HG03442 (cell line): ENCODE results near the gene TBATA.
"Not testable (repeated sequence)": the region's sequence is repeated elsewhere in the genome, so short reads cannot be mapped to it uniquely, and the experiment has no call there.

Experiments used
- ATAC-seq: cut with Tn5 transposase; IDR thresholded peaks from one replicate; pipeline ENCODE4 v1.9.1; 2021; ENCODE audit warnings: mild to moderate bottlenecking, moderate library complexity; ENCODE audit not compliant: unreplicated experiment

Gene TBATA

DNA sequence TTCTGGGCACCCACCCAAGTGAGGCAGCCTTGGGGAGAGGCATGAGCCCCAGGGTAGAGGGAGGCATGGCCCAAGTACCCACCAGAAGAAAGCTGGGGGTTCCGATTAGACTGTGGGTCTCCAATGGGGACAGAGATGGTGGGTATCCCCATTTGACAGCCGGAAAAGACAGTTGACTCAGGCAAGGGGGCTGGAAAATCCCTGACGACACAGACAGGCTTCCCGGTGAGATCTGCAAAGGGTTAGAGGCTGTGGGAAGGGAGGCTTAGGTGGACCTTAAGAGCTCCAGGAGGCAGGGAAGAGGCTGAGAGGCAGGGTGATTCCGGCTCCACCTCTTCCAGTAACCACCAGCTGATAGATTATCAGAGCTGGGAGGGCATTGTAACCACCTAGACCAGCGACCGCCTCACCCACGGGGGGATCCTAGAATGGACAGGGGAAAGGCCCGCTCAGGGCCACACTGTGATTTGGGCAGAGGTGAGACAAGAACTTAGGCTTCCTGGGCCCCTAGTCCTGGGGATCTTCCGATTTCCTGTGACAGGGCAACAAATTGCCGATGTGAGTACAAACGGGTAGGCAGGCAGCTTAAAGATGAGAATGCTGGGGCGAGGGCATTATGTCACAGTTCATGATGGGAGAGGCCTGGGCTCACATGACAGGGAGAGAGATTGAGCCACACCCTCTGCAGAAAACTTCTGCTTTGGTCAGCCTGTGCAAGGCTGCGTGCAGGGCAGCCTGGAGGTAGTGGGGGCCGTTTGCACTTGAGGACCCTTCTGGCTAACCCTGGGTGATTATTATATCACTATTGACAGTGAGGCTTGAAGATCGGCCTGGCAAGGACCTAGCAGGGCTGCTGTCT is 5.4 kb downstream of the TBATA start:
- ATAC-seq = no peak

DNA sequence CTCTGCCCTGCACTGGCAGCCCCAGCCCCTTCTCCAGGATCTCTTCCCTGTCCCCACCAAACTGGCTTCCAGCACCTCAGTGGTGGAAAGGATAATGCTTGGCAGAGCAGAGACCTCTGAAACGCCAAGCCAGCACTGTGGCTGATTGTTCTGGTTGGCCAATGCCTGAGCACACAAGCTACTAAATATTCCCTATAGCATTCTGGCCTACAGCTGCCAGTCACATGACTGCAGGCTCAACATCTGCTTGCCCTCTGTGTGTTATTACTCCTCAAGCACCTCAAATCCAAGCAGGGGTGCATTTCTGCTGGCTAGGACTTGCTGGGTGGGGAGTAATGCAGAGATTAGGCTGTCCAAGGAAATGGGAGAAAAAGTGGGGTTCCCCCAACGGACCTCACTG is 6.1 kb downstream of the TBATA start:
- ATAC-seq = no peak

DNA sequence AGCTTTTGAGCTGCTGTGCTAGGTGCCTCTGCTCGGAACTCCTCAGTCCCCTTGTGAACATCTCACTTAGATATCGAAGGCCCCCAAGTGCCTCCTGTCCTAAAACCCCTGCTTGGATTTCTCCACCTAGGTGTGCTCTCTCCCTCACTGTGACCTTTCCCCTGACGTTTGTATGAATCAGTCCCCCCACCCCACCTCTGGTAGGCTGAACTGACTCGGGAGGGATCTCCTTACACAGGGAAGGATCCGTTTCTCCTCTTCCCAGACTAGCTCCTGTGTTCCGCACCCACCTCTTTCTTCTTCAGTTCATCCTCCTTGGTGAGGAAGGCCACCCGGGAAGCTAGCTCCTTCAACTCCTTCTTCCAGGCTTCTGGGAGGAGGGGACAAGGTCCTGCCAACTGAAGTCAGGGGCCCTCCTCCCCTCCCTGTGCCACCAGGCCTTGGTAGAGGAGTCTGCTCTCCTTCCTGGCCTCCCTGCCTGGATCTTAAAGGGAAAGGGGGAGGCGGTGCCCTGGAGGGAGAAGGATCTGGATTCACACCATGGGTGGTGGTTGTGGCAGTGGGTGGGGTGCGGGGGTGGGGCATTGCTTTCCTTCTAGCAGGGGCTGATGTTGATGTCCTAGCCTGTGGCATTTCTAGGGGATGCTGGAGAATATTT is 6.8 kb downstream of the TBATA start:
- no peak for ATAC-seq

DNA sequence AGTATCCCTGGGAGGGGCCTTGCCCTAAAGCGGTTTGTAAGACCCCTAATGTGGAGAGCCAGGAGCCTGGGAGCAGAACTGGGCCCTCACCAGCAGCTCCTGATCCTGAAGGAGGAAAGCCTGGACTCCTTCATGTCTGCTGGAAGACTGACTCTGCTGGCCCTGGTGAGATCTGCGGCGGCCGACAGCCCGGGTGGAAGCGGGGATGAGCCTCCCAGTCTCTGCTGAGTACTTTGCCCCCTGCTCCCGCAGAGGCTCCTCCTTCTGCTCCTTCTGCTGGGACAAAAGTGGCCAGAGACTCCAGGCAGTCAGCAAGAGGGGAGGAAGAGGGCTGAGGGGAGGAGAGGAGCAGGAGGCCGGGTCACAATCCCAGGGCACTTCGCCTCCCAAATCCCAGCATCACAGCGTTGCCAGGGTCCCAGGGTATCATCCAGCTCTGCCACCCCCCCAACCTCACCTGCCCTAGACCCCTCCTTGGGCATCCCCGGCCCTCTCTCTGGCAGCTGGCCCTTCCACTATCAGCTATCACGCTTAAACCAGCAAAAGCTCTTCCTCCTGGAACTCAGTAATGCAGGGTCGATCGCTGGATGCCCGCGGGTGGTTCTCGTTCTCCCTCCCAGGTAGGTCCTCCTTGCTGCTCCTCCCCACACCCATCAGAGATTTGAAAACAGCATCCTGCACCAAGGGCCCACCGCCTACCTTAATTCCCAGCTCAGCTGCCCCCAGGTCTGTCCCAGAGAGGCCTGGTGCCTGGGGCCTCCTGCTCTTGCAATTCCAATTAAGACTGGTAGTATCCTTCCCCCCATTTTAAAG is 7.9 kb downstream of the TBATA start:
- ATAC-seq = no peak

DNA sequence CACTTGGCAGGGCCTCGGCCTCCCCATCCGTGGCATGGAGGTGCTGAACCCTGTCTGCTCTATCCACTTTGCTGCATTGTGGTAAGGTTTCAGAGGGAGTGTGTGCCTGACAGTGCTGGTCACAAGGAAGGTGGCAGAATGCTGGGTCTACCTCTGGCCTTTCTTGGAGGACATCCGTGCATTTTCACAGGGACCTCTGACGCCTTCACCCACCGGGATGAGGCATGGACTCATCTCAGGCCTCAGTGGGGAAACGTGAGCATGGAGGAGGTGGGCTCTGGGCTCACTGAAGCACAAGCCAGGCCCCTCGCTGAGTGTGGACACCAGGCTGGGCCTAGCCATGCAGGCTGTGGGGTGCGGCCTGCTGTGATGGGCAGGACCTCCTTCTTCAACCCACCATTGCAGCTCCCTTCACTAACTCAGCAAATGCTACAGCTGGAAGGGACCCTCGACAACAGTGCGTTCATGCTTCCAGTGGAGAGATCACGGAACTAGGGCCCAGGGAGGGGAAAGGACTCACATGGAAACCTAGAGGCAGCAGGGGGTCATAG is 8.6 kb downstream of the TBATA start:
- no peak for ATAC-seq

DNA sequence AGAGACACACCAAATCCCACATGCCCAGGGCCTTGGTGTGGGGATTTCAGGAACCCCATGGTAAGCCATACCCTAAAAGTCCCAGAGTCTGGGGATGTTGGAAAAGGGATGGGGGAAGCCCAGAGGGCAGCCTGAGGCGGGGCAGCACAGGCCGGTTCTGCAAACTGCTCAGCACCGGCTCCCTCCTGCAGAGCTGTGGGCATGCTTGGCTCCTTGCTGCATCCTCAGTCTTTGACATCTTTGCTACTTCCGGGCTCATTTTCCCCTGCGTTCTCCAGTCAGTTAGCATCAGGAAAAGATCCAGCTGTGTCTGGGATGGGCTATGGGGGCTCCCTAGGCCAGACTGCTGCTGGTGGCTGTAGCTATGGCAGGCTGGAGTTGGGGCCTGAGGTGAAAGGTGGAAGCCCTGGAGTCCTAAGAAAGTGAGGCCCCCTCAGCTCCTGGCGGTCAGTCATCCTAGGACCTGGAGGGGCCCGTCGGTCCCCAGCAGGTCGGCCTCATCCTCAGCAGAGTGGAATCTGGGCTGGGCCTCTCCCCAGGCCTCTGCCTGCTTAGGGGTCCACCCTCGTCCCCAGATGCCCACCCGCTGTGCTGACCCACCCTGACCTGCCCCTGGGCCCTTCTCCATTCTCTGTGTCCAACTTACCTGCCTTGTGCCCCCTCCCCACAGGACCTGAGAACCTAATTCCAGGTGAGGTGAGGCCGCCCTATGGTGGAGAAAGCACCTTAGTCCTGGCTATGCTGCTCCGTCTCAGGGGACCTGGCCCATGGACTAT is 9.3 kb downstream of the TBATA start:
- ATAC-seq = no peak

DNA sequence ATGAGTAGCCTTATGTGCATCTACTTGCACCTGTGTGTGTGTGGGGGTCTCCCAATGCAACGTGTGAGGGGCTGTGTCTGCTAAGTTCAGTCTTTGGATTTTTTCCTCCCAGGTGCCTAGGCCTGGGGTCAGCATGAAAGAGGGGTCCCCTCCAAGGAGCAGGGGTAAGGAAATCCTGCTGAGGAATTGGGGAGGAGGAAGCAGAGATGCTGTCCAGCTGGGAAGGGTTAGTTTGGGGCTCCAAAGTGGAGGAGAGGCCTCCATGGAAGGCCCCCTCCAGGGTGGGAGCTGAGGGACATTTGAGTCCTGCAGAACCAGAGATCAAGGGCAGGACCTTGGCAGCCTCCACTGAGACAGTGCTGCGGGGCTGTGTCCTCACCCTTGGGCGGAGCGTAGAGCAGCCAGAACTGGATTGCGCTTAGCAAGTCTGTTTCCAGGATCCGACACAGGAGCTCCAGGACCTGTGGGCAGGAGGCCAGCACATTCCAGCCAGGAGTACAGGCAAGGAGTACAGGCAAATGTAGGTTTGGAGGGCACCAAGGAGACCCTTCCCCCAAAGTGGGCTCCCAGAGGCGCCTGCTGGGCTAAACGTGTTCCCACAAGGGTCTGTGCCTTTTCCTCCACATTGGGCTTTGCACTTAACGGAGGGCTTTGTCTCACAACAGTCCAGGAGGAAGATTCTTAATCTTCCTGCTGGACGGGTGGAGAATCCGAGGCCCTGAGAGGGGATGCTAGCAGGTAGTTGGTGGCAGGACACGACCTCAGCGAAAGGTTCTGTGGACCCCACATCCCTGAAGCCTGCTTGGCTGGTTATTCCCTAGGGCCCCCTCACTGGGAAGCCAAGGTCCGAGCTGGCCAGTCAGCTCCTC is 10.1 kb downstream of the TBATA start:
- no peak for ATAC-seq

DNA sequence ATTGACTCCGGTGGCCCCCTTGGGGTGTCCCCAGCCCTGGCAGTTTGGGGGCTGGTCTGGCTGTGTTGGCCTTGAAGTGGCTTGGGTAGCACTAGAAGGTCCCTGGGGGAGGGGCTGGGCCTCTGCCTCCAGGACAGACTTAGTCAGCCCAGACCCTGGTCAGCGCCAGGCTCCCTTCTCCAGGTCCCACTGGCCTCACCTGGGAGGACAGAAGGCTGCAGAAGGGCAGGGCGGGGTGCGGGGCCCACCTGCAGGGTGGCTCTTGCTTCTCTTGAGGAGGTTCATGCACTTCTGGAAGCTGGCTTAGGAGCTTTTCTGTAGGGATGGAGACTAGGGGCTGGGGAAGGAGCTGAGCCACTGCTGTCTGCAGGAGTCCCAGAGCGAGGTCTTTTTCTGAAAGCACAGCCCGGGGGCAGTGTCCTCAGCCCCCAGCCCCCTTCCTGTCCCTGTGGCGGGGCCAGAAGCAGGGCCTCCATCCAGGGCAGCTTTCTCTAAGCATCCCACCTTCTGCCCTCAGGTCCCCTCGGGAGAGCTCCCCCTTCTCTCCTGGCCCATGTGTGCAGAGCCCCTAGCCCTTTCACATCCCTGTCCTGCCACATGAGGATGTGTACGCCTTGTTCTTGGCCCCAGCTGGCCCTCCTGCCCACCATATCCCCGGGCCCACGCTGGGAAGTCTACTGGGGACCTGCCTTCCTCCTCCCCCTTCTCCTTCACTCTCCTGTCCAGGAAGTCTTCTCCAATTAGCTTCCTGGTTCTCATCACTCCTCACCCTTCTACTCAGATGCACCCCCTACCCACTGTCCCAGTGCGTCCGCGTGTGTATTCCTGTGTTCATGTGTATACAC is 11.0 kb downstream of the TBATA start:
- no peak for ATAC-seq

DNA sequence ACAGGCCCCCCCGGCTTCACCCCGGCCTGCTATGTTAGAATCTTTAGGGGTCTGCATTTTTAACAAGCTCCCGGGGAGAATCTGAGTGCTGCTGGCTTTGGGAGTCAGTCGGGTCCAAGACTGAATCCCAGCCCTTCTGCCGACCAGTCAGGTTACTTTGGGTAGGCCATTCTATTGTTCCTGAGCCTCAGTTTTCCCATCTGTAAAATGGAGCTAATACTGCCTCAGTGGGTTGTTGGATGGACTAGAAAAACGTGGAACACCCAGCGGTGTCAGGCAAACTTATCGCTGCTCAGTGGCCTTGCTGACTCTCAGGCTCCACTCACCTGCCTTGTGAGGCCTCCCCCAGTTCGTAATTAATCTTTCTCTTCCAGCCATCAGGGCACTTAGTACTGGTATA is 11.7 kb downstream of the TBATA start:
- no peak for ATAC-seq

DNA sequence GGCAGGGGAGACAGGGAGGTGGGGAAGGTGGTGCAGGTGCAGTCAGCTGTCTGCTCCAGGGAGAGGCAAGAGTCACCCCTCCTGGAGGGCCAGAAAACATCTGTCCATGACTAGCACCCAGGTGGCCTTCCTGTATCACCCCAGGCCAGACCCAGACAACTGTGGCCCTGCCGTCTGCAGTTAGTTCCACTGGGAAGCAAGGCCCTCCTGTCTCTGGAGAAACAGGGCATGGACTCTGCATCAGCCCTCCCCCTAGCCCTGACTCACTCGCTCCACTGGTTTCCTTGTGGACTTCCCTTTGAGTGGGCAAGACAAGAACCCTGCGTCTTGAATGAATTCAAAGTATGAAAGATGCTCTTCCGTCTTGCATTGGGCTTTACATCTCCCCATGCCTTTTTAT is 12.6 kb downstream of the TBATA start:
- no peak for ATAC-seq

DNA sequence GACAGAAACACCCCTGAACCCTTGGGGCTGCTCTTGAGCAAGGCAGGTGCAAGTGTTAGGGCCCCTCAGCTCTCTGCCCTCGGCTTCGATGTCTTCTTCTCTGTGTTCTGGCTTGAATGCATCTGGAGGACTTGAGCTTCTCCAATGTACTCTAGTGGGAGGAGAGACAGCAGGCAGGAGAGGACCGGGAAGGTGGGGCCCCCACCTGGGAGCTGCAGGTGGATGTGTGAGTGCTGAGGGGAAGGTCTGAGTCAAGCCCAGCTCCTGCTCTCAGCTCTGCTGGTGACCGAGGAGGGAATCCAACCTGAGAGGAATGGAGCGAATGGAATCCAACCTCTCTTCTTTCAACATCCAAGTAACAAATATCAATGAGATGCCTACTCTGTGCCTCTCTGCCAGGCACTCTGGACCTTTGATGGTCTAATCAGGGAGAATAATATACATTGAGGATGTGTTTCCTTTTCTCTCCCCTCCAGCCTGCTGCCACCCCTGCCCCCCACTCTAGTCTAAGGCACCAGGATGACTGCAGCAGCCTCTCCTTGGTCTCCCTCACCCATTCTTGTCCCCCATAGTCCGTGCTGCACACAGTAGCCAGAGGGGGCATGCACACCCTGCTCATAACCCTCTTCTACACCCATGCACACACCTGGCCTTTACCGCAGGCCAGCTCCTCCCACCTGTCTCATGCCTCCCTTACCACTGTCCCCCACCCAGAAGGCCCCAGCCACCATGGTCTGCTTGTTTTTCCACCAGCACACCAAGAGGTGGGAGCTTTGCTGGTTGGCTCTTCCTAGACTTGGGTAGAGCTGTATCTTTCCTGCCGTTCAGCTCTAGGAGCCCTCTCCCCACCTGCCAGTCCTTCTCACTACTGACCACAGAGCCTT is 13.6 kb downstream of the TBATA start:
- ATAC-seq = no peak

DNA sequence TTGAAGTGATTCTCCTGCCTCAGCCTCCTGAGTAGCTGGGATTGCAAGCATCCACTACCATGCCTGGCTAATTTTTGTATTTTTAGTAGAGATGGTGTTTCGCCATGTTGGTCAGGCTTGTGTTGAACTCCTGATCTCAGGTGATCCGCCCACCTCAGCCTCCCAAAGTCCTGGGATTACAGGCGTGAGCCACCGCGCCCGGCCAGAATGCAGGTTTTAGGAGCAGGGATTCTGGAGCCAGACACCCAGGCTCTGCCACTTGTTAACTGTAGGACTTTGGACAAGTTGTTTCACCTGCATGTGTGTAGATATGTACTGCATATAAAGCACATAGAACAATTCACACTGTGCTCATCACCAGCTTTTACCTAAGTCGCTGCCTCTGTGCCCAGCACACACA is 14.7 kb downstream of the TBATA start:
- not testable (repeated sequence) for ATAC-seq

DNA sequence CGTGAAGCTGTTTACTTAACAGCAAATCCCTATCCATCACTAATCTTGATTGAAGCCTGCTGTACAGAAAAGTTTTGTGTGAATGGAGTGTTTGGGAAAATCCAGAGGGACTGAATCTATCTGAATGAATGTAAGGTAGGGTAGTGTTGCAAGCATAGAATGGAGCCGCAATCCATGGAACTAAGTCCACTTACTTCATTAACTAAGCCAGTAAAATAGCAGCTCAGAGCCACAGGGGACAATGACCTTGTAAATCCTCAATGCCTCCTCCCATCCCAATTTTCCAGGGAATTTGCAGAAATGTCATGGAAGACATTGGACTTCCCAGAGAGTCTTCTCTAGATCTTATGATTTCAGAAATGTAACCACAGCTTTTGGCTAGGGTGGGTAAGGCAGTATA is 15.2 kb downstream of the TBATA start:
- no peak for ATAC-seq

DNA sequence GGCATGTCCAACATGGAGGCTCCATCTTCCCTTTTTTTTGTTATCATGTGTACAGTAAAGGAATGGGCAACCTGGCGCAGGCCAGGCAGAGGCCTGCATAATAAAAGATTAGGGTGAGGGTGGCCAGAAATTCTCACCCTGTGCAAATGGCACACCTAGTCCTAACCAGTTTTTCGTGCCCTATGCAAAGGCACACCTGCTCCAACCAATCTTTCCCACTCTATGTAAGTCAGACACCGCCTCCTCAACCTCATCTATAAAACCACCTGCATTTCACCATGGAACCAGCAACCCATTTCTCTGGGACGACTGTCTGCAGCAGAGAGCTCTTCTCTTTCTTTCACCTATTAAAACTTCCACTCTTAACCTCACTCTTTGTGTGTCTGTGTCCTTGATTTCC is 16.1 kb downstream of the TBATA start:
- ATAC-seq = no peak

DNA sequence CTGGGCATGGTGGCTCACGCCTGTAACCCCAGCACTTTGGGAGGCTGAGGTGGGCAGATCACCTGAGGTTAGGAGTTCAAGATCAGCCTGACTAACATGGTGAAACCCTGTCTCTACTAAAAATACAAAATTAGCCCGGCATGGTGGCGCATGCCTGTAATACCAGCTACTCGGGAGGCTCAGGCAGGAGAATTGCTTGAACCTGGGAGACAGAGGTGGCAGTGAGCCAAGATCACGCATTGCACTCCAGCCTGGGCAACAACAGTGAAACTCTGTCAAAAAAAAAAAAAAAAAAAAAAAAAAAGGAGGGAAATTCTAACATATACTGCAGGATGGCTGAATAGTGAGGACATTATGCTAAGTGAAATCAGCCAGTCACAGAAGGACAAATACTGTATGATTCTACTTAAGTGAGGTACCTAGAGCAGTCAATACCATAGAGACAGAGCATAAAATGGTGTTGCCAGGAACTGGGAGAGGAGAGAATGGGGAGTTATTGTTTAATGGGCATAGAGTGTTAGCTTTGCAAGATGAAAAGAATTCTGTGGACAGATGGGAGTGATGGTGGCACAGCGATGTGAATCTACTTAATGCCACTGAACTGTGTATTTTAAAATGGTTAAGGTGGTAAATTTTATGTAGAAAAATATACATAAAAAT is 17.0 kb downstream of the TBATA start:
- not testable (repeated sequence) for ATAC-seq

DNA sequence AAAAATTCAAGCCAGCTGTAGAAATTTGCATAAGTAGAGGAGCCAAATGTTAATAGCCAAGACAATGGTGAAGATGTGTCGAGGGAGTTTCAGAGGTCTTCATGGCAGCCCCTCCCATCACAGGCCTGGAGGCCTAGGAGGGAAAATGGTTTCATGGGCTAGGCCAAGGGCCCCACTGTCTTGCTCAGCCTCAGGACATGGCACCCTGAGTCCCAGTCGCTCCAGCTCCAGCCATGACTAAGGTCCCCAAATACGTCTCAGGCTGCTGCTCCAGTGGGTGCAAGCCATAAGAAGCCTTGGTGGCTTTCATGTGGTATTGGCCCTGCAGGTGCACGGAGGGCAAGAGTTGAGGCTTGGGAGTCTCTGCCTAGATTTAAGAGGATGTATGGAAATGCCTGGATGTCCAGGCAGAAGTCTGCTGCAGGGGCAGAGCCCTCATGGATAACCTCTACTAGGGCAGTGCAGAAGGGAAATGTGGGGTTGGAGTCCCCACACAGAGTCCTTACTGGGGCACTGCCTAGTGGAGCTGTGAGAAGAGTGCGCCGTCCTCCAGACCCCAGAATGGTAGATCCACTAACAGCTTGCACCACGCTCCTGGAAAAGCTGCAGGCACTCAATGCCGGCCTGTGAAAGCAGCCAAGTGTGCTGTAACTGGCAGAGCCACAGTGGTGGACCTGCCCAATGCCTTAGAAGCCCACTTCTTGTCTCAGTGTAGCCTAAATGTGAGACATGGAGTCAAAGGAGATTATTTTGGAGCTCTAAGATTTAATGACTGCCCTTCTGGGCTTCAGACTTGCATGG is 19.2 kb downstream of the TBATA start:
- ATAC-seq = no peak
